Transverse colon (tissue), 4 donors: Measurements from ENCODE around the gene FBXO47. TPM values are rescaled to one million over a fixed set of nuclear protein-coding genes. Genes with fewer than 3 reads are reported as not detected.

Source experiments
- DNase-seq: peaks from one replicate; pipeline ENCODE4 v3.0.0-alpha.2; 2019
- H3K27ac ChIP-seq, 4 donors: fragments of 200-600 bp; sonication (generic); 2 replicates each; pipeline ENCODE4 v1.5.1; 2016 to 2018; ENCODE audit warnings: inconsistent platforms in 4 of 4
- H3K27me3 ChIP-seq: fragments of 200-600 bp; sonication (generic); 2 replicates; pipeline ENCODE4 v1.5.1; 2017; ENCODE audit warnings: inconsistent platforms
- H3K36me3 ChIP-seq, 4 donors: fragments of 200-600 bp; sonication (generic); 2 replicates each; pipeline ENCODE4 v1.5.1; 2017 to 2019; ENCODE audit warnings: inconsistent platforms in 4 of 4
- H3K4me1 ChIP-seq, 4 donors: fragments of 200-600 bp; sonication (generic); 2 replicates each; pipeline ENCODE4 v1.5.1; 2017 to 2020; ENCODE audit warnings: inconsistent platforms in 4 of 4
- H3K4me3 ChIP-seq, 4 donors: fragments of 200-600 bp; sonication (generic); 1 replicate in 1 of 4; 2 replicates in 3 of 4; pipeline versions ENCODE4 v1.5.1 to v1.6.1; 2017 to 2019; ENCODE audit warnings: inconsistent platforms in 4 of 4
- H3K9me3 ChIP-seq, 2 donors: fragments of 200-600 bp; sonication (generic); 2 replicates each; pipeline ENCODE4 v1.5.1; 2017 to 2019; ENCODE audit warnings: inconsistent platforms in 2 of 2
- EP300 ChIP-seq: sonication (generic); formaldehyde crosslinking; IDR thresholded peaks from one replicate; pipeline ENCODE4 v1.6.1; 2017; ENCODE audit warnings: antibody characterized with exemption, low read depth
- POLR2A ChIP-seq: fragments of 450-650 bp; IDR thresholded peaks from one replicate; pipeline ENCODE4 v1.6.1; 2016; ENCODE audit warnings: antibody characterized with exemption, mild to moderate bottlenecking, moderate library complexity
- POLR2AphosphoS5 ChIP-seq, 3 donors: sonication (generic); formaldehyde crosslinking; IDR thresholded peaks; one replicate each; pipeline ENCODE4 v1.6.1; 2016; ENCODE audit warnings: antibody characterized with exemption in 3 of 3
- WGBS, 2 donors: methylation state at CpG; one replicate each; pipeline ENCODE4 v1.1.5; 2018; ENCODE audit warnings: low coverage in 1 of 2; 5-methylcytosine and 5-hydroxymethylcytosine counted together
- in situ Hi-C, 4 donors: fragments of 200-750 bp; cut with MboI; loops; one replicate each; pipeline versions ENCODE4 v1.15.0 to v1.15.1; 2017; ENCODE audit warnings: low sequenced_read_pairs in 3 of 4, low pct_ligation_motif_present in 1 of 4, low pct_unique_long_range_greater_than_20kb in 1 of 4
- intact Hi-C: fragments of 100-400 bp; cut with DNase I; formaldehyde crosslinking; loops from one replicate; pipeline ENCODE4 v1.15.1; 2023; ENCODE audit warnings: low total_unique reads
- total RNA-seq, 4 donors: library from RNA; depleted of rRNA; stranded (reverse); fragments of >200 nt; gene quantifications; one replicate each; pipeline ENCODE4 v1.1.0, GENCODE V29; 2016
- TF ChIP-seq, protein P1 (sequence below), 5 experiments: fragments of 200-600 bp in 3 of 5; fragments of 450-650 bp in 2 of 5; sonication (generic) in 3 of 5; IDR thresholded peaks; 1 replicate in 2 of 5; 2 replicates in 3 of 5; pipeline ENCODE4 v1.5.1; 2016 to 2017; ENCODE audit warnings: antibody characterized with exemption in 5 of 5, inconsistent platforms in 3 of 5, mild to moderate bottlenecking in 2 of 5, moderate library complexity in 1 of 5

The FBXO47 gene
- total RNA-seq, 4 donors from 2014 or later, result not detected

DNA sequence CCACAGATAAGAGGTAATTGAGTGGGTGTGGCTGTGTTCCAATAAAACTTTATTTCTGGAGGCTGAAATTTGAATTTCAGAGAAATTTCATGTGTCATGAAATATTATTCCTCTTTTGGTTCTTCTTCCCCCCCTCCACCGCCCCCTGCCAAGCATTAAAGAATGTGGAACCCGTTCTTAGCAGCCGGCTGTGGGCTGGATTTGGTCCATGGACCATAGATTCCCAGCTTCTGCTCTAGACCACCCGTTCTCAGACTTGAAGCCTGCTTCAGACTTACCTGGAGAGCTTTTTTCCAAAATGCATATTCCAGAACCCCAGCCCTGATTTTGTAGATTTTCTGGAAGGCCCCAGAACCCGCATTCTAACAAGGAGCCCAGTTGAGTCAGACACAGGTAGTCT lies 56.9 kb downstream of the FBXO47 start:
- no peak for TF ChIP-seq POLR2A
- TF ChIP-seq POLR2AphosphoS5 (IDR thresholded peaks at IDR 0.05), result no peak
- TF ChIP-seq, protein P1, sequence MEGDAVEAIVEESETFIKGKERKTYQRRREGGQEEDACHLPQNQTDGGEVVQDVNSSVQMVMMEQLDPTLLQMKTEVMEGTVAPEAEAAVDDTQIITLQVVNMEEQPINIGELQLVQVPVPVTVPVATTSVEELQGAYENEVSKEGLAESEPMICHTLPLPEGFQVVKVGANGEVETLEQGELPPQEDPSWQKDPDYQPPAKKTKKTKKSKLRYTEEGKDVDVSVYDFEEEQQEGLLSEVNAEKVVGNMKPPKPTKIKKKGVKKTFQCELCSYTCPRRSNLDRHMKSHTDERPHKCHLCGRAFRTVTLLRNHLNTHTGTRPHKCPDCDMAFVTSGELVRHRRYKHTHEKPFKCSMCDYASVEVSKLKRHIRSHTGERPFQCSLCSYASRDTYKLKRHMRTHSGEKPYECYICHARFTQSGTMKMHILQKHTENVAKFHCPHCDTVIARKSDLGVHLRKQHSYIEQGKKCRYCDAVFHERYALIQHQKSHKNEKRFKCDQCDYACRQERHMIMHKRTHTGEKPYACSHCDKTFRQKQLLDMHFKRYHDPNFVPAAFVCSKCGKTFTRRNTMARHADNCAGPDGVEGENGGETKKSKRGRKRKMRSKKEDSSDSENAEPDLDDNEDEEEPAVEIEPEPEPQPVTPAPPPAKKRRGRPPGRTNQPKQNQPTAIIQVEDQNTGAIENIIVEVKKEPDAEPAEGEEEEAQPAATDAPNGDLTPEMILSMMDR (IDR thresholded peaks at IDR 0.05), result no peak
- no peak for TF ChIP-seq EP300
- peaks cover 6 to 86% (median 28%) of the 10 kb centered on the region in 4 donors for H3K4me1 ChIP-seq
- no peak overlapping the region for H3K27ac ChIP-seq
- 79 to 85% methylated on average over 5 of the region's 5 CpGs for WGBS, 2 donors
- intact Hi-C loops, result no loop called here
- no peak for DNase-seq
- no peaks in the 10 kb centered on the region for H3K27me3 ChIP-seq
- H3K9me3 ChIP-seq, result no peaks in the 10 kb centered on the region
- in situ Hi-C loops, result no loop called here
- H3K4me3 ChIP-seq, result no peak overlapping the region
- peaks cover 0 to 10% (median 4%) of the 10 kb centered on the region in 4 donors for H3K36me3 ChIP-seq

DNA sequence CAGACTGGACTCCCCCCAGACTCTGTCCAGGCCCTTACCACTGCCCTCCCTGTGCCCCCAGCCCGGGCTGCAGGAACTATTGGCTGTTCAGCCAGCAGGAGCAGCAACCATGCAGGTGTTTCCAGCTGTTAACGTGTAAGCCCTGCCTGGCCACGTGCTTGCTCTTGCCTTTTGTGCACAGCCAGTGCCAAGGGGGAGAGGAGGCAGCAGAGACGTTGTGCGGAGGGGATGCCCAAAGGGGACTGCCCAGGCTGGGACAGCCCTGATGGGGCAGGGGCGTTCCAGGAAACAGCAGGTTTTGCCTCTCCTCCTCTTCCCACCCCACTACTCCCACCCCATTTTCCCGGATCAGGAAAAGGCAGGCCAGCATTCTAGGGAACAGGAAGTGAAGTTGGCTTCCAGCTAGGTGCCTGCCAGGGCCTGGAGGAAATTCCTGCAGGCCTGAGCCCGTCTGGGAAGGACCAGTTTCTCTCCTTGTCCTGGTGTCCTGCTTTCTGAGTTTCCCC lies 58.5 kb downstream of the FBXO47 start:
- intact Hi-C loops (no loop called here), in situ Hi-C loops (no loop called here)
- H3K4me1 ChIP-seq, result peaks cover 3 to 71% (median 17%) of the 10 kb centered on the region in 4 donors
- 50% methylated on average over 8 of the region's 8 CpGs; no CpG with 5 or more reads in 1 of the 2 donors for WGBS, 2 donors
- H3K27ac ChIP-seq, result peak overlapping the region in 3 of 4 donors; percentile 25 to 53 (median 38)
- no peak overlapping the region for H3K4me3 ChIP-seq
- TF ChIP-seq, protein P1 (IDR thresholded peaks at IDR 0.05), result no peak
- TF ChIP-seq POLR2A (no peak), POLR2AphosphoS5 (IDR thresholded peaks at IDR 0.05) (no peak), EP300 (no peak)
- DNase-seq, result no peak
- H3K9me3 ChIP-seq, result no peaks in the 10 kb centered on the region
- H3K36me3 ChIP-seq, result peaks cover 0 to under 1% (median 0%) of the 10 kb centered on the region in 4 donors
- no peaks in the 10 kb centered on the region for H3K27me3 ChIP-seq

DNA sequence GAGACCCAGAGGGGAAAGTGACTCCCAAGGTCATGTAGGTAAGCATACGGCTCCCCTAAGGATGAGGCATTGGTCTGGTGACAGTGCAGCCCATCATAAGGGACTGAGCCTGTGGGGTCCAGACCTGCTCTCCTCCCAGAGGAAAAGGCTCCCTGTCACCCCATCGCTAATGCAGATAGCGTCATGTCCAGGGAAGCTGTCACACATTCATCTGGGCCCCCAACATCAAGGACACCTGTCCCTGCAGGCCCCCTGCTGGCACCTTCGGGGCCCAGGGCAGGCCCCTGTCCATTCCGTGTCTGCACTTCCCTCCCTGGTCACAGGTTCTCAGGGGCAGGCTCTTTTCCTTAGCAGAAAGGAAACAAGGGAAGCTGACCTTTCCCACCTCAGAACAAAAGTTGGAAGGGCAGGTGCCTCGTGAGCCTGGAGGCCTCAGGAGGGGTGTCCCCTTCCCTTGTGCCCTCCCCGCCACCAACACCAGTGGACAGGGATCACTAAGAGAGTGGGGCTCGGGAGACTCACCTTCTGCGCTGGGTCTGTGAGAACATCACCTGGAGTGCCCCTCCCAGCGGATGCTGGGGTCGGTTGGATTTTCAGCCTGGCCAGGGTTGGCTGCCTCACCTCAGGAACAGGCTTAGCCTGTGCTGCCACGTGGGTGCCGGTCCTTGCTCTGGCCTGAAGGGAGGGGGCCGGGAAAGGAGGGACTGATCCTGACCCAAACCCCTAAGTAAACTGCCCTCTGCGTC lies 59.1 kb downstream of the FBXO47 start:
- intact Hi-C loops (no loop called here), in situ Hi-C loops (no loop called here)
- H3K9me3 ChIP-seq, result no peaks in the 10 kb centered on the region
- no peak for TF ChIP-seq EP300
- H3K36me3 ChIP-seq, result peaks cover 0 to 7% (median 0%) of the 10 kb centered on the region in 4 donors
- 59 to 80% methylated on average over 1 to 14 of the region's 15 CpGs for WGBS, 2 donors
- H3K27me3 ChIP-seq, result no peaks in the 10 kb centered on the region
- H3K4me1 ChIP-seq, result peaks cover 3 to 67% (median 17%) of the 10 kb centered on the region in 4 donors
- H3K27ac ChIP-seq, result peak overlapping the region in 3 of 4 donors; percentile 25 to 53 (median 38)
- no peak for DNase-seq
- no peak overlapping the region for H3K4me3 ChIP-seq

DNA sequence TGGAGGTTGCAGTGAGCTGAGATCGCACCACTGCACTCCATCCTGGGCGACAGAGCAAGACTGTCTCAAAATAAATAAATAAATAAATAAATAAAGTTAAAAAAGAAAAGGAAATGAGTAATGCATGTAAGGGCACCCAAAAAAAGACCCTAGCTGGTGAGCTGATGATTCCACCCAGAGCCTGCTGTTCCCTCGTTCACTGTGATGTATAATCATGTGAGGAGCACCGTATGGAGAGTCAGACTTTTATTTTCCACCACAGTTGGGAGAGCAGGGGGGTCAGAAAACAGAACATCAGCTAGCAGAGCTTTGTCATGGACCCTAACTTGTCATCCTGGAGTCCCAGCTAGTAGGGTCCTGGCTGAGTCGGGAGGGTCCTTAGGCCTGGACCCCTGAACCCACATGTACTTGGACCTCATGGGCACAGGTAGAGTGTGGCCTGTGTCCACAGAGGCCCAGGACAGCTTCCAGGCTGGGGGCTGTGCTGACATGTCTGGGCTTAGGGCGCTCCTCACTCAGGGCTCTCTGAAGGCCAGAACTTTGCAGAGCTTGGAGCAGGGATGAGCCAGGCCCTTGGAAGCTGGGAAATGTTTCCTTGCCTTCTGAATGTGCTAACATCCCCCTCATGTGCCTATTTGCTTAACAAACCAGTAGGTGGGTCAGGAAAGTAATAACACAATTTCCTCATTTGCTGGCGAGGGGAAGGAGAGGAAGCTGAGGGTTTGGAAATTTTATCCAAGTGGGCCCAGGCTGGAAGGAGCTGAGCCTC lies 60.6 kb downstream of the FBXO47 start:
- WGBS, 2 donors, result 66 to 82% methylated on average over 5 to 7 of the region's 7 CpGs
- H3K4me1 ChIP-seq, result peaks cover 3 to 57% (median 11%) of the 10 kb centered on the region in 4 donors
- TF ChIP-seq, protein P1 (IDR thresholded peaks at IDR 0.05), result no peak
- TF ChIP-seq EP300 (no peak), POLR2A (no peak), POLR2AphosphoS5 (IDR thresholded peaks at IDR 0.05) (no peak)

More for the DNA sequence above, 60.6 kb downstream of the FBXO47 start:
- H3K27me3 ChIP-seq, result no peaks in the 10 kb centered on the region
- H3K36me3 ChIP-seq, result peaks cover 0 to 9% (median 0%) of the 10 kb centered on the region in 4 donors
- intact Hi-C loops, result no loop called here
- in situ Hi-C loops, result no loop called here
- DNase-seq, result no peak
- no peaks in the 10 kb centered on the region for H3K9me3 ChIP-seq
- peak overlapping the region in 2 of 4 donors; percentile 4 to 29 for H3K27ac ChIP-seq
- H3K4me3 ChIP-seq, result no peak overlapping the region
